IMR-90 (cell line): Measurements from ENCODE around the gene INO80E. TPM values are rescaled to one million over a fixed set of nuclear protein-coding genes. Genes with fewer than 3 reads are reported as not detected.

ENCODE experiments used
- ATAC-seq: fragments of 200-7000 bp; cut with Tn5 transposase; 2 replicates; pipeline ENCODE4 v1.9.1; 2020; ENCODE audit warnings: low read depth, mild to moderate bottlenecking, moderate library complexity
- BruUV-seq: library from RNA; stranded (reverse); fragments of 400-500 nt; replicated peaks from 2 replicates; lab custom pipeline; 2021; lab: Mats Ljungman, UMichigan
- CTCF ChIA-PET: fragments of 300-600 bp; formaldehyde crosslinking; extraction: SDS; loops from one replicate; lab custom pipeline; 2021; ENCODE audit warnings: antibody characterized with exemption; lab: Yijun Ruan, JAX
- POLR2A ChIA-PET: fragments of 300-600 bp; sonication (Branson Sonifier 250); formaldehyde crosslinking; loops from one replicate; lab custom pipeline; 2022; ENCODE audit warnings: antibody characterized with exemption; ENCODE audit not compliant: unreplicated experiment; lab: Charles Lee
- DNase-seq: peaks from one replicate; pipeline ENCODE4 v3.0.0; 2013
- H2AFZ ChIP-seq: replicated peaks from 2 replicates; pipeline ENCODE3; 2013; ENCODE audit warnings: low read length, mild to moderate bottlenecking; ENCODE audit not compliant: poor library complexity
- H2AK5ac ChIP-seq: 2 replicates; pipeline ENCODE4 v1.6.1; 2013; ENCODE audit warnings: low read depth, low read length, inconsistent platforms
- H2AK9ac ChIP-seq: replicated peaks from 2 replicates; pipeline ENCODE3; 2013; ENCODE audit warnings: mild to moderate bottlenecking, low read depth, low read length, moderate library complexity; ENCODE audit not compliant: poor library complexity
- H2BK120ac ChIP-seq: 2 replicates; pipeline ENCODE4 v1.6.1; 2013; ENCODE audit warnings: low read depth, low read length, inconsistent platforms
- H2BK15ac ChIP-seq: 3 replicates; pipeline ENCODE4 v1.6.1; 2013; ENCODE audit warnings: low read depth, low read length, inconsistent platforms
- H2BK20ac ChIP-seq: 2 replicates; pipeline ENCODE4 v1.6.1; 2013; ENCODE audit warnings: low read depth, mild to moderate bottlenecking, inconsistent platforms, low read length, moderate library complexity
- H2BK5ac ChIP-seq: 2 replicates; pipeline ENCODE4 v1.6.1; 2013; ENCODE audit warnings: mild to moderate bottlenecking, low read depth, low read length, inconsistent platforms; ENCODE audit not compliant: poor library complexity, severe bottlenecking
- H3K14ac ChIP-seq: replicated peaks from 2 replicates; pipeline ENCODE4 v1.6.1; 2013; ENCODE audit warnings: low read depth, low read length, inconsistent platforms
- H3K18ac ChIP-seq: 2 replicates; pipeline ENCODE4 v1.6.1; 2013; ENCODE audit warnings: low read depth, low read length, control low read depth
- H3K23ac ChIP-seq: 2 replicates; pipeline ENCODE4 v1.6.1; 2013; ENCODE audit warnings: low read depth, low read length, inconsistent platforms
- H3K27ac ChIP-seq: 2 replicates; pipeline ENCODE4 v1.5.1; 2013; ENCODE audit warnings: mild to moderate bottlenecking, control low read depth, low read length; ENCODE audit not compliant: insufficient read depth
- H3K27me3 ChIP-seq: 2 replicates; pipeline ENCODE4 v1.6.1; 2013; ENCODE audit warnings: low read length; ENCODE audit not compliant: control insufficient read depth, insufficient read depth
- H3K36me3 ChIP-seq: 2 replicates; pipeline ENCODE4 v1.6.1; 2013; ENCODE audit warnings: low read length, mixed read lengths; ENCODE audit not compliant: control insufficient read depth, insufficient read depth
- H3K4ac ChIP-seq: 2 replicates; pipeline ENCODE4 v1.6.1; 2013; ENCODE audit warnings: low read depth, low read length, inconsistent platforms
- H3K4me1 ChIP-seq: 2 replicates; pipeline ENCODE4 v1.6.1; 2013; ENCODE audit warnings: low read length, mixed read lengths; ENCODE audit not compliant: control insufficient read depth, insufficient read depth
- H3K4me2 ChIP-seq: 2 replicates; pipeline ENCODE4 v1.6.1; 2013; ENCODE audit warnings: low read depth, mild to moderate bottlenecking, control low read depth, low read length, moderate library complexity
- H3K4me3 ChIP-seq: 2 replicates; pipeline ENCODE4 v1.5.1; 2013; ENCODE audit warnings: low read depth, mild to moderate bottlenecking, control low read depth, low read length, moderate library complexity; ENCODE audit not compliant: insufficient read depth
- H3K56ac ChIP-seq: 2 replicates; pipeline ENCODE4 v1.6.1; 2013; ENCODE audit warnings: low read length, inconsistent platforms; ENCODE audit not compliant: insufficient read depth; ENCODE audit errors: extremely low read depth
- H3K79me1 ChIP-seq, 2 experiments: 2 replicates each; pipeline ENCODE4 v1.6.1; 2013; ENCODE audit warnings: low read length in 2 of 2, inconsistent platforms in 1 of 2, low read depth in 1 of 2
- H3K9ac ChIP-seq: 2 replicates; pipeline ENCODE4 v1.6.1; 2013; ENCODE audit warnings: low read depth, low read length, control low read depth
- H3K9me1 ChIP-seq: 2 replicates; pipeline ENCODE4 v1.6.1; 2013; ENCODE audit warnings: low read length, inconsistent platforms; ENCODE audit not compliant: insufficient read depth
- H3K9me3 ChIP-seq: 2 replicates; pipeline ENCODE4 v1.6.1; 2013; ENCODE audit warnings: low read length; ENCODE audit not compliant: control insufficient read depth, insufficient read depth
- H4K20me1 ChIP-seq: 2 replicates; pipeline ENCODE4 v1.6.1; 2013; ENCODE audit warnings: low read length, inconsistent platforms; ENCODE audit not compliant: insufficient read depth
- H4K5ac ChIP-seq: 2 replicates; pipeline ENCODE4 v1.6.1; 2013; ENCODE audit warnings: mild to moderate bottlenecking, low read depth, low read length, control low read depth
- H4K8ac ChIP-seq, 2 experiments: 2 replicates each; pipeline ENCODE4 v1.6.1; 2013; ENCODE audit warnings: low read depth in 2 of 2, low read length in 2 of 2, control low read depth in 1 of 2, inconsistent platforms in 1 of 2
- H4K91ac ChIP-seq: 2 replicates; pipeline ENCODE4 v1.6.1; 2013; ENCODE audit warnings: low read depth, low read length, inconsistent platforms; ENCODE audit not compliant: insufficient read depth
- BHLHE40 ChIP-seq: fragments of 150-350 bp; IDR thresholded peaks from 2 replicates; pipeline ENCODE4 v1.6.1; 2016; ENCODE audit warnings: mild to moderate bottlenecking, low read depth, low read length
- MAZ ChIP-seq: IDR thresholded peaks from 2 replicates; pipeline ENCODE4 v1.6.1; 2012; ENCODE audit warnings: low read depth, mild to moderate bottlenecking, low read length, improper control_type of control experiment, moderate library complexity, borderline replicate concordance
- MXI1 ChIP-seq: IDR thresholded peaks from 2 replicates; pipeline ENCODE4 v1.6.1; 2012; ENCODE audit warnings: low read depth, mild to moderate bottlenecking, low read length, moderate library complexity, borderline replicate concordance
- NFE2L2 ChIP-seq: fragments of 150-350 bp; IDR thresholded peaks from 2 replicates; pipeline ENCODE4 v1.6.1; 2016; ENCODE audit warnings: low read depth, mild to moderate bottlenecking, low read length
- POLR2A ChIP-seq: IDR thresholded peaks from 2 replicates; pipeline ENCODE4 v1.6.1; 2012; ENCODE audit warnings: mild to moderate bottlenecking, low read depth, low read length
- RCOR1 ChIP-seq: IDR thresholded peaks from 2 replicates; pipeline ENCODE4 v1.6.1; 2012; ENCODE audit warnings: mild to moderate bottlenecking, low read length, improper control_type of control experiment; ENCODE audit not compliant: insufficient replicate concordance
- RFX5 ChIP-seq: IDR thresholded peaks from 2 replicates; pipeline ENCODE4 v1.8.0; 2012; ENCODE audit warnings: low read depth, mild to moderate bottlenecking, low read length, moderate library complexity
- WGBS, 2 experiments: methylation state at CpG; one replicate each; pipeline versions ENCODE4 v1.1.5 to v1.1.7; 2013; ENCODE audit warnings: missing lambda C conversion rate in 2 of 2; ENCODE audit not compliant: insufficient read length in 1 of 2; ENCODE audit errors: extremely low coverage in 2 of 2; 5-methylcytosine and 5-hydroxymethylcytosine counted together
- dilution Hi-C: fragments of 300-500 bp; cut with HindIII; formaldehyde crosslinking; loops from one replicate; pipeline ENCODE4 v1.14.3; 2018; ENCODE audit warnings: low sequenced_read_pairs; ENCODE audit not compliant: unreplicated experiment
- in situ Hi-C: fragments of 300-500 bp; cut with MboI; formaldehyde crosslinking; loops from 3 replicates; pipeline ENCODE4 v1.14.3; 2019; ENCODE audit warnings: low sequenced_read_pairs, inconsistent platforms, mixed read lengths
- intact Hi-C: fragments of 100-400 bp; cut with micrococcal nuclease; formaldehyde crosslinking; loops from 2 replicates; pipeline ENCODE4 v1.10.0; 2022
- polyA plus RNA-seq, 3 experiments: library from polyadenylated mRNA; depleted of rRNA; stranded (reverse); fragments of >200 nt; gene quantifications; 2 replicates each; pipeline ENCODE4 v1.2.3, GENCODE V29; 2012; ENCODE audit warnings: low replicate concordance in 1 of 3
- total RNA-seq: library from RNA; depleted of rRNA; stranded (reverse); fragments of >200 nt; gene quantifications from 2 replicates; pipeline ENCODE4 v1.2.3, GENCODE V29; 2012
- TF ChIP-seq, protein P1 (sequence below): conservative IDR thresholded peaks from 2 replicates; pipeline ENCODE4 v1.5.1; 2012; ENCODE audit warnings: mild to moderate bottlenecking, low read depth, low read length, improper control_type of control experiment
- TF ChIP-seq, protein P2 (sequence below): fragments of 150-350 bp; IDR thresholded peaks from 2 replicates; pipeline ENCODE4 v1.6.1; 2017; ENCODE audit warnings: mild to moderate bottlenecking, antibody characterized with exemption, low read length, low read depth

Gene INO80E
- total and polyA plus RNA-seq, 2 of the 4 experiments (the other 2 are of a cell fraction): 40.9 to 42.1 TPM

- WGBS, 2 experiments: 100% methylated on average over 1 of the region's 6 CpGs; no CpG with 5 or more reads in 1 of the 2 experiments
- no peak for ATAC-seq
- no peak overlapping the region for H3K4ac ChIP-seq
- no peak for TF ChIP-seq RCOR1
- TF ChIP-seq NFE2L2: no peak
- TF ChIP-seq BHLHE40: no peak
- TF ChIP-seq MXI1: no peak
- TF ChIP-seq MAZ: no peak
- no peak for TF ChIP-seq POLR2A
- TF ChIP-seq RFX5: no peak
- TF ChIP-seq, protein P1, sequence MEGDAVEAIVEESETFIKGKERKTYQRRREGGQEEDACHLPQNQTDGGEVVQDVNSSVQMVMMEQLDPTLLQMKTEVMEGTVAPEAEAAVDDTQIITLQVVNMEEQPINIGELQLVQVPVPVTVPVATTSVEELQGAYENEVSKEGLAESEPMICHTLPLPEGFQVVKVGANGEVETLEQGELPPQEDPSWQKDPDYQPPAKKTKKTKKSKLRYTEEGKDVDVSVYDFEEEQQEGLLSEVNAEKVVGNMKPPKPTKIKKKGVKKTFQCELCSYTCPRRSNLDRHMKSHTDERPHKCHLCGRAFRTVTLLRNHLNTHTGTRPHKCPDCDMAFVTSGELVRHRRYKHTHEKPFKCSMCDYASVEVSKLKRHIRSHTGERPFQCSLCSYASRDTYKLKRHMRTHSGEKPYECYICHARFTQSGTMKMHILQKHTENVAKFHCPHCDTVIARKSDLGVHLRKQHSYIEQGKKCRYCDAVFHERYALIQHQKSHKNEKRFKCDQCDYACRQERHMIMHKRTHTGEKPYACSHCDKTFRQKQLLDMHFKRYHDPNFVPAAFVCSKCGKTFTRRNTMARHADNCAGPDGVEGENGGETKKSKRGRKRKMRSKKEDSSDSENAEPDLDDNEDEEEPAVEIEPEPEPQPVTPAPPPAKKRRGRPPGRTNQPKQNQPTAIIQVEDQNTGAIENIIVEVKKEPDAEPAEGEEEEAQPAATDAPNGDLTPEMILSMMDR: no peak
- TF ChIP-seq, protein P2, sequence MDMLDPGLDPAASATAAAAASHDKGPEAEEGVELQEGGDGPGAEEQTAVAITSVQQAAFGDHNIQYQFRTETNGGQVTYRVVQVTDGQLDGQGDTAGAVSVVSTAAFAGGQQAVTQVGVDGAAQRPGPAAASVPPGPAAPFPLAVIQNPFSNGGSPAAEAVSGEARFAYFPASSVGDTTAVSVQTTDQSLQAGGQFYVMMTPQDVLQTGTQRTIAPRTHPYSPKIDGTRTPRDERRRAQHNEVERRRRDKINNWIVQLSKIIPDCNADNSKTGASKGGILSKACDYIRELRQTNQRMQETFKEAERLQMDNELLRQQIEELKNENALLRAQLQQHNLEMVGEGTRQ: no peak
- H3K14ac ChIP-seq: no peak overlapping the region
- no peak overlapping the region for H3K27ac ChIP-seq
- no peak overlapping the region for H2AK5ac ChIP-seq
- intact Hi-C loops: no loop called here
- ChIA-PET CTCF (interaction anchor here (1.3 kb wide), 1 partner anchor 11 kb away, joined by 3 read pairs; the partner anchor contains the start of gene TAOK2), POLR2A (no interaction called here)
- H4K20me1 ChIP-seq: no peaks in the 10 kb centered on the region; the same call in 1 of the 2 replicates
- peaks cover 84% of the 10 kb centered on the region for H3K36me3 ChIP-seq
- no peak overlapping the region for H3K9ac ChIP-seq
- no peak overlapping the region for H2BK15ac ChIP-seq
- H3K9me3 ChIP-seq: no peaks in the 10 kb centered on the region
- no peaks in the 10 kb centered on the region for H3K4me1 ChIP-seq
- no peak overlapping the region for H3K56ac ChIP-seq
- H2BK120ac ChIP-seq: no peak overlapping the region
- no peak overlapping the region for H4K5ac ChIP-seq
- no peak overlapping the region for H2AK9ac ChIP-seq
- H2AFZ ChIP-seq: no peak overlapping the region
- no peak overlapping the region for H3K18ac ChIP-seq
- H2BK5ac ChIP-seq: no peak overlapping the region
- no peak overlapping the region for H3K23ac ChIP-seq
- dilution Hi-C loops: no loop called here
- H3K4me3 ChIP-seq: no peak overlapping the region
- no peaks in the 10 kb centered on the region for H3K27me3 ChIP-seq
- no TSS peak for BruUV-seq
- DNase-seq: no peak
- H4K8ac ChIP-seq: no peak overlapping the region
- no peaks in the 10 kb centered on the region for H3K9me1 ChIP-seq
- in situ Hi-C loops: no loop called here
- H3K79me1 ChIP-seq: peaks cover 6 to 22% of the 10 kb centered on the region in 2 experiments; a peak in 2 of 4 replicates
- no peak overlapping the region for H3K4me2 ChIP-seq
- H2BK20ac ChIP-seq: no peak overlapping the region
- no peak overlapping the region for H4K91ac ChIP-seq
These were observed 11.8 kb upstream of the INO80E start for GRCh38 chr16:29984137-29984763.
